ENCODE data around the gene EVC2. TPM values are rescaled to one million over a fixed set of nuclear protein-coding genes. Genes with fewer than 3 reads are reported as not detected.

Gene EVC2
- total and polyA plus RNA-seq, 7 experiments from 2014 or later = 0.09 to 0.98 (median 0.33) TPM; not detected in 1

GRCh38 chr4:5701971-5702370, 6.4 kb downstream of the EVC2 start:
- Mint-ChIP-seq H3K9me3 (peaks cover 3 to 30% (median 10%) of the 10 kb centered on the region in 11 donors), H3K27ac (no peak overlapping the region), H3K36me3 (peaks cover 0 to 20% (median 0%) of the 10 kb centered on the region in 5 donors), H3K27me3 (peaks cover 5 to 26% (median 14%) of the 10 kb centered on the region in 5 donors), H3K4me3 (no peak overlapping the region), H3K4me1 (peaks cover 0 to 5% (median under 1%) of the 10 kb centered on the region in 7 donors)
- ATAC-seq (no peak), DNase-seq (no peak)
- no peaks in the 10 kb centered on the region for H3K27me3 ChIP-seq (ENCODE audit: control insufficient read depth in 2 of 2, insufficient read depth in 2 of 2, low read length in 2 of 2)
- POLR2A ChIA-PET = no interaction called here
- H3K4me3 ChIP-seq (ENCODE audit: low read length) = no peak overlapping the region
- H3K27ac ChIP-seq (ENCODE audit: low read depth, low read length) = no peak overlapping the region
- intact Hi-C loops (cut with micrococcal nuclease) = no loop called here
- no peaks in the 10 kb centered on the region for H3K36me3 ChIP-seq (ENCODE audit: control insufficient read depth in 2 of 3, insufficient read depth in 3 of 3, low read length in 3 of 3)
- H3K9me3 ChIP-seq (ENCODE audit: control insufficient read depth in 2 of 3, low read length in 3 of 3) = peaks cover 0 to 4% (median 0%) of the 10 kb centered on the region in 3 experiments
- no peaks in the 10 kb centered on the region for H3K4me1 ChIP-seq (ENCODE audit: control insufficient read depth in 2 of 2, insufficient read depth in 2 of 2, low read length in 2 of 2)
- CTCF ChIA-PET = no interaction called here

- ChIA-PET POLR2A (no interaction called here), CTCF (no interaction called here)
- Histone ChIP-seq H3K27me3 (ENCODE audit: control insufficient read depth in 2 of 2, insufficient read depth in 2 of 2, low read length in 2 of 2) (no peaks in the 10 kb centered on the region), H3K27ac (ENCODE audit: low read depth, low read length) (no peak overlapping the region), H3K4me1 (ENCODE audit: control insufficient read depth in 2 of 2, insufficient read depth in 2 of 2, low read length in 2 of 2) (no peaks in the 10 kb centered on the region), H3K4me3 (ENCODE audit: low read length) (no peak overlapping the region), H3K9me3 (ENCODE audit: control insufficient read depth in 2 of 3, low read length in 3 of 3) (peaks cover 0 to 4% (median 0%) of the 10 kb centered on the region in 3 experiments), H3K36me3 (ENCODE audit: control insufficient read depth in 2 of 3, insufficient read depth in 3 of 3, low read length in 3 of 3) (no peaks in the 10 kb centered on the region)
- Mint-ChIP-seq H3K4me1 (peaks cover 0 to 5% (median 0%) of the 10 kb centered on the region in 7 donors), H3K27ac (no peak overlapping the region), H3K36me3 (peaks cover 0 to 20% (median 0%) of the 10 kb centered on the region in 5 donors), H3K9me3 (peaks cover 2 to 30% (median 7%) of the 10 kb centered on the region in 11 donors), H3K4me3 (no peak overlapping the region), H3K27me3 (peaks cover 0 to 18% (median 6%) of the 10 kb centered on the region in 5 donors)
- ATAC-seq (no peak), DNase-seq (no peak)
- intact Hi-C loops (cut with micrococcal nuclease) = no loop called here
Observed at GRCh38 chr4:5700459-5700858, 7.9 kb downstream of the EVC2 start.

GRCh38 chr4:5696341-5696740, 12.0 kb downstream of the EVC2 start:
- ChIA-PET CTCF (no interaction called here), POLR2A (no interaction called here)
- peaks cover 0 to 12% (median 0%) of the 10 kb centered on the region in 11 donors for H3K9me3 Mint-ChIP-seq
- H3K27ac Mint-ChIP-seq = no peak overlapping the region
- H3K4me1 Mint-ChIP-seq = peaks cover 0 to 5% (median 0%) of the 10 kb centered on the region in 7 donors
- H3K9me3 ChIP-seq (ENCODE audit: control insufficient read depth in 2 of 3, low read length in 3 of 3) = no peaks in the 10 kb centered on the region
- no peak overlapping the region for H3K4me3 Mint-ChIP-seq
- ATAC-seq (no peak), DNase-seq (no peak)
- H3K27me3 ChIP-seq (ENCODE audit: control insufficient read depth in 2 of 2, insufficient read depth in 2 of 2, low read length in 2 of 2) = no peaks in the 10 kb centered on the region
- H3K27me3 Mint-ChIP-seq = peaks cover 0 to 6% (median 0%) of the 10 kb centered on the region in 5 donors
- no peak overlapping the region for H3K4me3 ChIP-seq (ENCODE audit: low read length)
- intact Hi-C loops (cut with micrococcal nuclease) = no loop called here
- H3K4me1 ChIP-seq (ENCODE audit: control insufficient read depth in 2 of 2, insufficient read depth in 2 of 2, low read length in 2 of 2) = no peaks in the 10 kb centered on the region
- H3K27ac ChIP-seq (ENCODE audit: low read depth, low read length) = no peak overlapping the region
- H3K36me3 ChIP-seq (ENCODE audit: control insufficient read depth in 2 of 3, insufficient read depth in 3 of 3, low read length in 3 of 3) = no peaks in the 10 kb centered on the region
- peaks cover 0 to 9% (median 0%) of the 10 kb centered on the region in 5 donors for H3K36me3 Mint-ChIP-seq

GRCh38 chr4:5693871-5694270, 14.5 kb downstream of the EVC2 start:
- Mint-ChIP-seq H3K27me3 (no peaks in the 10 kb centered on the region), H3K27ac (no peak overlapping the region), H3K9me3 (peaks cover 0 to 5% (median 0%) of the 10 kb centered on the region in 11 donors), H3K4me1 (peaks cover 0 to 5% (median 0%) of the 10 kb centered on the region in 7 donors), H3K36me3 (peaks cover 0 to 3% (median 0%) of the 10 kb centered on the region in 5 donors), H3K4me3 (no peak overlapping the region)
- Histone ChIP-seq H3K27me3 (ENCODE audit: control insufficient read depth in 2 of 2, insufficient read depth in 2 of 2, low read length in 2 of 2) (no peaks in the 10 kb centered on the region), H3K4me3 (ENCODE audit: low read length) (no peak overlapping the region), H3K36me3 (ENCODE audit: control insufficient read depth in 2 of 3, insufficient read depth in 3 of 3, low read length in 3 of 3) (no peaks in the 10 kb centered on the region), H3K9me3 (ENCODE audit: control insufficient read depth in 2 of 3, low read length in 3 of 3) (no peaks in the 10 kb centered on the region), H3K4me1 (ENCODE audit: control insufficient read depth in 2 of 2, insufficient read depth in 2 of 2, low read length in 2 of 2) (no peaks in the 10 kb centered on the region), H3K27ac (ENCODE audit: low read depth, low read length) (no peak overlapping the region)
- intact Hi-C loops (cut with micrococcal nuclease) = no loop called here
- ChIA-PET CTCF (no interaction called here), POLR2A (interaction anchor here (0.7 kb wide), 1 partner anchor 1107 kb away, joined by 3 read pairs; no protein-coding TSS in a partner anchor)
- ATAC-seq (no peak), DNase-seq (no peak)

- no peak for DNase-seq
- H3K27ac ChIP-seq (ENCODE audit: low read depth, low read length) = no peak overlapping the region
- H3K36me3 ChIP-seq (ENCODE audit: control insufficient read depth in 2 of 3, insufficient read depth in 3 of 3, low read length in 3 of 3) = no peaks in the 10 kb centered on the region
- H3K36me3 Mint-ChIP-seq = no peaks in the 10 kb centered on the region
- no peaks in the 10 kb centered on the region for H3K27me3 ChIP-seq (ENCODE audit: control insufficient read depth in 2 of 2, insufficient read depth in 2 of 2, low read length in 2 of 2)
- H3K4me3 Mint-ChIP-seq = no peak overlapping the region
- no peaks in the 10 kb centered on the region for H3K4me1 Mint-ChIP-seq
- peak overlapping the region in 1 of 9 donors; percentile 28 for H3K27ac Mint-ChIP-seq
- no peak for ATAC-seq
- no peaks in the 10 kb centered on the region for H3K27me3 Mint-ChIP-seq
- peaks cover 0 to 5% (median 0%) of the 10 kb centered on the region in 11 donors for H3K9me3 Mint-ChIP-seq
- no peaks in the 10 kb centered on the region for H3K4me1 ChIP-seq (ENCODE audit: control insufficient read depth in 2 of 2, insufficient read depth in 2 of 2, low read length in 2 of 2)
- CTCF ChIA-PET = no interaction called here
- no peak overlapping the region for H3K4me3 ChIP-seq (ENCODE audit: low read length)
- POLR2A ChIA-PET = no interaction called here
- intact Hi-C loops (cut with micrococcal nuclease) = no loop called here
- H3K9me3 ChIP-seq (ENCODE audit: control insufficient read depth in 2 of 3, low read length in 3 of 3) = no peaks in the 10 kb centered on the region
Observed at GRCh38 chr4:5691491-5692132, 16.7 kb downstream of the EVC2 start.

- POLR2A ChIA-PET = no interaction called here
- CTCF ChIA-PET = no interaction called here
Observed at GRCh38 chr4:5689065-5689464, 19.3 kb downstream of the EVC2 start.

GRCh38 chr4:5686338-5686737, 22.0 kb downstream of the EVC2 start:
- Mint-ChIP-seq H3K36me3 (no peaks in the 10 kb centered on the region), H3K4me1 (no peaks in the 10 kb centered on the region), H3K4me3 (no peak overlapping the region), H3K27me3 (no peaks in the 10 kb centered on the region), H3K27ac (no peak overlapping the region), H3K9me3 (peaks cover 0 to 7% (median 0%) of the 10 kb centered on the region in 11 donors)
- no peak for DNase-seq
- ChIA-PET CTCF (no interaction called here), POLR2A (no interaction called here)
- Histone ChIP-seq H3K4me3 (ENCODE audit: low read length) (no peak overlapping the region), H3K9me3 (ENCODE audit: control insufficient read depth in 2 of 3, low read length in 3 of 3) (no peaks in the 10 kb centered on the region), H3K27me3 (ENCODE audit: control insufficient read depth in 2 of 2, insufficient read depth in 2 of 2, low read length in 2 of 2) (no peaks in the 10 kb centered on the region), H3K27ac (ENCODE audit: low read depth, low read length) (no peak overlapping the region), H3K36me3 (ENCODE audit: control insufficient read depth in 2 of 3, insufficient read depth in 3 of 3, low read length in 3 of 3) (no peaks in the 10 kb centered on the region), H3K4me1 (ENCODE audit: control insufficient read depth in 2 of 2, insufficient read depth in 2 of 2, low read length in 2 of 2) (no peaks in the 10 kb centered on the region)
- intact Hi-C loops (cut with micrococcal nuclease) = no loop called here
- no peak for ATAC-seq

More at GRCh38 chr4:5689065-5689464, 19.3 kb downstream of the EVC2 start:
- Histone ChIP-seq H3K36me3 (ENCODE audit: control insufficient read depth in 2 of 3, insufficient read depth in 3 of 3, low read length in 3 of 3) (no peaks in the 10 kb centered on the region), H3K27ac (ENCODE audit: low read depth, low read length) (no peak overlapping the region), H3K27me3 (ENCODE audit: control insufficient read depth in 2 of 2, insufficient read depth in 2 of 2, low read length in 2 of 2) (no peaks in the 10 kb centered on the region), H3K4me3 (ENCODE audit: low read length) (no peak overlapping the region), H3K9me3 (ENCODE audit: control insufficient read depth in 2 of 3, low read length in 3 of 3) (no peaks in the 10 kb centered on the region), H3K4me1 (ENCODE audit: control insufficient read depth in 2 of 2, insufficient read depth in 2 of 2, low read length in 2 of 2) (no peaks in the 10 kb centered on the region)
- Mint-ChIP-seq H3K4me1 (no peaks in the 10 kb centered on the region), H3K9me3 (peaks cover 0 to 7% (median 0%) of the 10 kb centered on the region in 11 donors), H3K4me3 (no peak overlapping the region), H3K36me3 (no peaks in the 10 kb centered on the region), H3K27ac (no peak overlapping the region), H3K27me3 (no peaks in the 10 kb centered on the region)
- intact Hi-C loops (cut with micrococcal nuclease) = no loop called here
- DNase-seq (no peak), ATAC-seq (no peak)
